Peyer's patch (tissue), 4 donors: ENCODE data around the gene BABAM1. TPM values are rescaled to one million over a fixed set of nuclear protein-coding genes. Genes with fewer than 3 reads are reported as not detected.

Source experiments
- DNase-seq, 3 donors: peaks; one replicate each; pipeline ENCODE4 v3.0.0-alpha.2; 2017 to 2019
- H3K27ac ChIP-seq, 4 donors: fragments of 200-600 bp; sonication (generic); one replicate each; pipeline ENCODE4 v1.5.1; 2016 to 2019
- H3K27me3 ChIP-seq, 2 donors: fragments of 200-600 bp; sonication (generic); one replicate each; pipeline ENCODE4 v1.5.1; 2019
- H3K36me3 ChIP-seq, 3 donors: fragments of 200-600 bp; sonication (generic); one replicate each; pipeline ENCODE4 v1.5.1; 2016 to 2019
- H3K4me1 ChIP-seq, 4 donors: fragments of 200-600 bp; sonication (generic); one replicate each; pipeline ENCODE4 v1.5.1; 2016 to 2019
- H3K4me3 ChIP-seq, 4 donors: fragments of 200-600 bp; sonication (generic); 1 replicate in 3 of 4; 2 replicates in 1 of 4; pipeline ENCODE4 v1.5.1; 2016 to 2019; ENCODE audit warnings: mild to moderate bottlenecking in 1 of 4
- H3K9me3 ChIP-seq, 4 donors: fragments of 200-600 bp; sonication (generic); one replicate each; pipeline ENCODE4 v1.5.1; 2016 to 2019; ENCODE audit warnings: mild to moderate bottlenecking in 1 of 4
- CTCF ChIP-seq, 6 experiments: fragments of 450-650 bp in 4 of 6; fragments of 200-600 bp in 2 of 6; sonication (generic) in 1 of 6; IDR thresholded peaks; one replicate each; pipeline ENCODE4 v1.5.1; 2017 to 2019; ENCODE audit warnings: antibody characterized with exemption in 6 of 6, mild to moderate bottlenecking in 3 of 6, moderate library complexity in 1 of 6
- POLR2A ChIP-seq, 2 donors: fragments of 450-650 bp; IDR thresholded peaks; one replicate each; pipeline ENCODE4 v1.5.1; 2017; ENCODE audit warnings: antibody characterized with exemption in 2 of 2, mild to moderate bottlenecking in 2 of 2, moderate library complexity in 2 of 2
- total RNA-seq, 4 donors: library from RNA; depleted of rRNA; stranded (reverse); fragments of >200 nt; gene quantifications; one replicate each; pipeline ENCODE4 v1.1.0, GENCODE V29; 2016

BABAM1 gene
- total RNA-seq, 4 donors from 2014 or later = 51.8 to 174 (median 59.2) TPM

DNA sequence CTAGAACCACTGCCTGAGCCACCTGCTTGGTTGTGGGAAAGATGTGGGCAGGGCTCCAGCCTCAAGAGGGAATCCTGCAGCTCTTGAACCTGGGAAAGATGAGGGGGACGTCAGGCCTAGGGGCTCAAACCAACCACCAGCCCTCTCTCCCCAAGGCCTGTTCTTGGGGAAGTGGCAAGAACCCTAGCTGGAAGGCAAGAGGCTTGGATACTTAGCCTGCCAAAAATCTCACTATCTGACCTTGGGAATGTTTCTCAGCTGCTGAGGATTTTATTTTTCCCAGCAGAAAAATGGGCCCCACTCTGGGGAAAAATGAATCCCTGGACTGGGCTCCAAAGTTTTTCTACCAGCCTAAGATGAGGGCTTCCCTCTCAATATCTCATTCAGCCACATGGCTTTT, 7.3 kb upstream of the BABAM1 start:
- no peak overlapping the region for H3K4me3 ChIP-seq
- no peak overlapping the region for H3K27ac ChIP-seq
- no peak for TF ChIP-seq POLR2A (IDR thresholded peaks at IDR 0.05)
- H3K27me3 ChIP-seq = no peaks in the 10 kb centered on the region
- H3K9me3 ChIP-seq = no peaks in the 10 kb centered on the region
- no peak for DNase-seq
- H3K4me1 ChIP-seq = no peaks in the 10 kb centered on the region
- H3K36me3 ChIP-seq = no peaks in the 10 kb centered on the region

GRCh38 chr19:17260842-17261325, 6.4 kb upstream of the BABAM1 start:
- TF ChIP-seq POLR2A (IDR thresholded peaks at IDR 0.05) (no peak), CTCF (IDR thresholded peaks at IDR 0.05) (peak; percentile 87 to 92 (median 89))
- no peak overlapping the region for H3K4me3 ChIP-seq
- H3K27ac ChIP-seq = no peak overlapping the region
- no peaks in the 10 kb centered on the region for H3K9me3 ChIP-seq
- no peaks in the 10 kb centered on the region for H3K27me3 ChIP-seq
- H3K4me1 ChIP-seq = no peaks in the 10 kb centered on the region
- peak; percentile 80 to 94 (median 90) for DNase-seq
- no peaks in the 10 kb centered on the region for H3K36me3 ChIP-seq

- no peak overlapping the region for H3K4me3 ChIP-seq
- H3K9me3 ChIP-seq = no peaks in the 10 kb centered on the region
- TF ChIP-seq CTCF (IDR thresholded peaks at IDR 0.05) (no peak), POLR2A (IDR thresholded peaks at IDR 0.05) (no peak)
- H3K27ac ChIP-seq = no peak overlapping the region
- no peak for DNase-seq
- no peaks in the 10 kb centered on the region for H3K4me1 ChIP-seq
- H3K36me3 ChIP-seq = no peaks in the 10 kb centered on the region
- H3K27me3 ChIP-seq = no peaks in the 10 kb centered on the region
Observed at GRCh38 chr19:17262557-17262956, 4.7 kb upstream of the BABAM1 start.

GRCh38 chr19:17263712-17264640, 3.3 kb upstream of the BABAM1 start:
- peaks cover 0 to 2% (median 0%) of the 10 kb centered on the region in 3 donors for H3K36me3 ChIP-seq
- TF ChIP-seq CTCF (IDR thresholded peaks at IDR 0.05) (no peak), POLR2A (IDR thresholded peaks at IDR 0.05) (no peak)

DNA sequence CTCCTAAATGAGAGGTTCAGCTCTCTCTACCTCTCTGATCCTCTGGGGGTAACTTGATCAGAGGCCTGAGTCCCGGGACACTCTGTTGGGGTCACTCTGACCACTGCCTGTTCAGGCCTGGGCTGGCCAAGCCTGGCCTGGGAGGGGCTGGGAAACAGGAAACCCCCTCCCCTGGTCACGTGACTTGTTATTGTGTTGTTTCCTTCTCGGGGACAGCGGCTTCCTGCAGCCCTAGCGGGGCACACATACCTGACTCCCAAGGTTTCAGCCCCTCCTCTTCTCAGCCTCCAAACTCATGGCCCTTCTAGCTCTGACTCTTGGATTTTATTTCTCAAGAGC, 2.6 kb upstream of the BABAM1 start, which contains the start of gene USHBP1:
TSS of gene USHBP1 (minus strand) at position 105 of the 339 bp plus-strand sequence. CDS start 446 bp downstream, outside the sequence.
- peak in 1 of 3 donors; percentile 18 for DNase-seq
- Histone ChIP-seq H3K27me3 (no peaks in the 10 kb centered on the region), H3K4me3 (peak within 1 kb of the TSS in 2 of 4 donors; percentile 32 to 33), H3K27ac (peak within 1 kb of the TSS in 2 of 4 donors; percentile 16 to 39), H3K36me3 (peaks cover 0 to 8% (median 0%) of the 10 kb centered on the region in 3 donors), H3K4me1 (peaks cover 0 to 14% (median 5%) of the 10 kb centered on the region in 4 donors), H3K9me3 (no peaks in the 10 kb centered on the region)
- no peak for TF ChIP-seq CTCF (IDR thresholded peaks at IDR 0.05)
- TF ChIP-seq POLR2A (IDR thresholded peaks at IDR 0.05) = no peak

More at GRCh38 chr19:17263712-17264640, 3.3 kb upstream of the BABAM1 start:
- peaks cover 0 to 14% (median 5%) of the 10 kb centered on the region in 4 donors for H3K4me1 ChIP-seq
- peak overlapping the region in 2 of 4 donors; percentile 32 to 33 for H3K4me3 ChIP-seq
- DNase-seq = no peak
- H3K27ac ChIP-seq = peak overlapping the region in 2 of 4 donors; percentile 16 to 39
- no peaks in the 10 kb centered on the region for H3K27me3 ChIP-seq
- H3K9me3 ChIP-seq = no peaks in the 10 kb centered on the region

- Histone ChIP-seq H3K9me3 (no peaks in the 10 kb centered on the region), H3K4me1 (peaks cover 0 to 14% (median 5%) of the 10 kb centered on the region in 4 donors), H3K36me3 (peaks cover 0 to 21% (median 0%) of the 10 kb centered on the region in 3 donors), H3K4me3 (no peak overlapping the region), H3K27me3 (no peaks in the 10 kb centered on the region), H3K27ac (peak overlapping the region in 2 of 4 donors; percentile 33 to 74)
- TF ChIP-seq POLR2A (IDR thresholded peaks at IDR 0.05) (no peak), CTCF (IDR thresholded peaks at IDR 0.05) (no peak)
- no peak for DNase-seq
Observed at GRCh38 chr19:17266026-17266425, 1.2 kb upstream of the BABAM1 start.
